OCI-LY7 (cell line): ENCODE measurements around the gene IRAK3. TPM values are rescaled to one million over a fixed set of nuclear protein-coding genes. Genes with fewer than 3 reads are reported as not detected.

Experiments used
- total RNA-seq, 2 experiments: library from RNA; depleted of rRNA in 1 of 2; stranded (reverse); fragments of >200 nt in 1 of 2; shearing (Covaris generic) in 1 of 2; gene quantifications; 2 replicates each; pipeline ENCODE4 v1.2.3, GENCODE V29; 2014 to 2022

IRAK3 gene
- total RNA-seq, 2 experiments from 2014 or later, result 0.08 TPM; not detected in 1

Other genes starting within 250 kb of the IRAK3 start
- gene LLPH, start 58.5 kb upstream of the IRAK3 start, total RNA-seq (2014; rRNA removed; shearing (Covaris generic)), result 5.7 and 17.0 TPM in 2 replicates
- 34.5 and 39.6 TPM in 2 replicates for gene LLPH, start 58.5 kb upstream of the IRAK3 start, total RNA-seq (2022)
- 16.0 and 19.2 TPM in 2 replicates for gene TMBIM4, start 19.2 kb upstream of the IRAK3 start, total RNA-seq (2014; rRNA removed; shearing (Covaris generic))
- gene TMBIM4, start 19.2 kb upstream of the IRAK3 start, total RNA-seq (2022), result 57.0 and 62.7 TPM in 2 replicates
- 3.8 and 6.0 TPM in 2 replicates for gene HELB, start 113.3 kb downstream of the IRAK3 start, total RNA-seq (2014; rRNA removed; shearing (Covaris generic))
- 7.5 and 8.1 TPM in 2 replicates for gene HELB, start 113.3 kb downstream of the IRAK3 start, total RNA-seq (2022)